IMR-90 (cell line): ENCODE data around the gene MTA3. TPM values are rescaled to one million over a fixed set of nuclear protein-coding genes. Genes with fewer than 3 reads are reported as not detected.
A peak's percentile ranks its signal among the peaks of the same experiment; 100 is the strongest.

Experiments used
- ATAC-seq: fragments of 200-7000 bp; cut with Tn5 transposase; 2 replicates; pipeline ENCODE4 v1.9.1; 2020; ENCODE audit warnings: low read depth, mild to moderate bottlenecking, moderate library complexity
- BruUV-seq: library from RNA; stranded (reverse); fragments of 400-500 nt; replicated peaks from 2 replicates; lab custom pipeline; 2021; lab: Mats Ljungman, UMichigan
- CTCF ChIA-PET: fragments of 300-600 bp; formaldehyde crosslinking; extraction: SDS; loops from one replicate; lab custom pipeline; 2021; ENCODE audit warnings: antibody characterized with exemption; lab: Yijun Ruan, JAX
- POLR2A ChIA-PET: fragments of 300-600 bp; sonication (Branson Sonifier 250); formaldehyde crosslinking; loops from one replicate; lab custom pipeline; 2022; ENCODE audit warnings: antibody characterized with exemption; ENCODE audit not compliant: unreplicated experiment; lab: Charles Lee
- DNase-seq: peaks from one replicate; pipeline ENCODE4 v3.0.0; 2013
- H2AFZ ChIP-seq: replicated peaks from 2 replicates; pipeline ENCODE3; 2013; ENCODE audit warnings: low read length, mild to moderate bottlenecking; ENCODE audit not compliant: poor library complexity
- H2AK5ac ChIP-seq: 2 replicates; pipeline ENCODE4 v1.6.1; 2013; ENCODE audit warnings: low read depth, low read length, inconsistent platforms
- H2AK9ac ChIP-seq: replicated peaks from 2 replicates; pipeline ENCODE3; 2013; ENCODE audit warnings: mild to moderate bottlenecking, low read depth, low read length, moderate library complexity; ENCODE audit not compliant: poor library complexity
- H2BK120ac ChIP-seq: 2 replicates; pipeline ENCODE4 v1.6.1; 2013; ENCODE audit warnings: low read depth, low read length, inconsistent platforms
- H2BK15ac ChIP-seq: 3 replicates; pipeline ENCODE4 v1.6.1; 2013; ENCODE audit warnings: low read depth, low read length, inconsistent platforms
- H2BK20ac ChIP-seq: 2 replicates; pipeline ENCODE4 v1.6.1; 2013; ENCODE audit warnings: low read depth, mild to moderate bottlenecking, inconsistent platforms, low read length, moderate library complexity
- H2BK5ac ChIP-seq: 2 replicates; pipeline ENCODE4 v1.6.1; 2013; ENCODE audit warnings: mild to moderate bottlenecking, low read depth, low read length, inconsistent platforms; ENCODE audit not compliant: poor library complexity, severe bottlenecking
- H3K14ac ChIP-seq: replicated peaks from 2 replicates; pipeline ENCODE4 v1.6.1; 2013; ENCODE audit warnings: low read depth, low read length, inconsistent platforms
- H3K18ac ChIP-seq: 2 replicates; pipeline ENCODE4 v1.6.1; 2013; ENCODE audit warnings: low read depth, low read length, control low read depth
- H3K23ac ChIP-seq: 2 replicates; pipeline ENCODE4 v1.6.1; 2013; ENCODE audit warnings: low read depth, low read length, inconsistent platforms
- H3K27ac ChIP-seq: 2 replicates; pipeline ENCODE4 v1.5.1; 2013; ENCODE audit warnings: mild to moderate bottlenecking, control low read depth, low read length; ENCODE audit not compliant: insufficient read depth
- H3K27me3 ChIP-seq: 2 replicates; pipeline ENCODE4 v1.6.1; 2013; ENCODE audit warnings: low read length; ENCODE audit not compliant: control insufficient read depth, insufficient read depth
- H3K36me3 ChIP-seq: 2 replicates; pipeline ENCODE4 v1.6.1; 2013; ENCODE audit warnings: low read length, mixed read lengths; ENCODE audit not compliant: control insufficient read depth, insufficient read depth
- H3K4ac ChIP-seq: 2 replicates; pipeline ENCODE4 v1.6.1; 2013; ENCODE audit warnings: low read depth, low read length, inconsistent platforms
- H3K4me1 ChIP-seq: 2 replicates; pipeline ENCODE4 v1.6.1; 2013; ENCODE audit warnings: low read length, mixed read lengths; ENCODE audit not compliant: control insufficient read depth, insufficient read depth
- H3K4me2 ChIP-seq: 2 replicates; pipeline ENCODE4 v1.6.1; 2013; ENCODE audit warnings: low read depth, mild to moderate bottlenecking, control low read depth, low read length, moderate library complexity
- H3K4me3 ChIP-seq: 2 replicates; pipeline ENCODE4 v1.5.1; 2013; ENCODE audit warnings: low read depth, mild to moderate bottlenecking, control low read depth, low read length, moderate library complexity; ENCODE audit not compliant: insufficient read depth
- H3K56ac ChIP-seq: 2 replicates; pipeline ENCODE4 v1.6.1; 2013; ENCODE audit warnings: low read length, inconsistent platforms; ENCODE audit not compliant: insufficient read depth; ENCODE audit errors: extremely low read depth
- H3K79me1 ChIP-seq, 2 experiments: 2 replicates each; pipeline ENCODE4 v1.6.1; 2013; ENCODE audit warnings: low read length in 2 of 2, inconsistent platforms in 1 of 2, low read depth in 1 of 2
- H3K9ac ChIP-seq: 2 replicates; pipeline ENCODE4 v1.6.1; 2013; ENCODE audit warnings: low read depth, low read length, control low read depth
- H3K9me1 ChIP-seq: 2 replicates; pipeline ENCODE4 v1.6.1; 2013; ENCODE audit warnings: low read length, inconsistent platforms; ENCODE audit not compliant: insufficient read depth
- H3K9me3 ChIP-seq: 2 replicates; pipeline ENCODE4 v1.6.1; 2013; ENCODE audit warnings: low read length; ENCODE audit not compliant: control insufficient read depth, insufficient read depth
- H4K20me1 ChIP-seq: 2 replicates; pipeline ENCODE4 v1.6.1; 2013; ENCODE audit warnings: low read length, inconsistent platforms; ENCODE audit not compliant: insufficient read depth
- H4K5ac ChIP-seq: 2 replicates; pipeline ENCODE4 v1.6.1; 2013; ENCODE audit warnings: mild to moderate bottlenecking, low read depth, low read length, control low read depth
- H4K8ac ChIP-seq, 2 experiments: 2 replicates each; pipeline ENCODE4 v1.6.1; 2013; ENCODE audit warnings: low read depth in 2 of 2, low read length in 2 of 2, control low read depth in 1 of 2, inconsistent platforms in 1 of 2
- H4K91ac ChIP-seq: 2 replicates; pipeline ENCODE4 v1.6.1; 2013; ENCODE audit warnings: low read depth, low read length, inconsistent platforms; ENCODE audit not compliant: insufficient read depth
- BHLHE40 ChIP-seq: fragments of 150-350 bp; IDR thresholded peaks from 2 replicates; pipeline ENCODE4 v1.6.1; 2016; ENCODE audit warnings: mild to moderate bottlenecking, low read depth, low read length
- CEBPB ChIP-seq: IDR thresholded peaks from 2 replicates; pipeline ENCODE4 v1.6.1; 2012; ENCODE audit warnings: low read depth, low read length, improper control_type of control experiment
- CHD1 ChIP-seq: IDR thresholded peaks from 2 replicates; pipeline ENCODE4 v1.6.1; 2012; ENCODE audit warnings: low read depth, low read length, improper control_type of control experiment
- CTCF ChIP-seq: conservative IDR thresholded peaks from 2 replicates; pipeline ENCODE4 v1.5.1; 2012; ENCODE audit warnings: mild to moderate bottlenecking, low read depth, low read length, improper control_type of control experiment
- ELK1 ChIP-seq: fragments of 150-350 bp; IDR thresholded peaks from 2 replicates; pipeline ENCODE4 v1.6.1; 2016; ENCODE audit warnings: low read depth, mild to moderate bottlenecking, low read length, moderate library complexity, borderline replicate concordance
- FOS ChIP-seq: fragments of 150-350 bp; IDR thresholded peaks from 2 replicates; pipeline ENCODE4 v1.6.1; 2016; ENCODE audit warnings: low read depth, low read length
- MAFK ChIP-seq: IDR thresholded peaks from 2 replicates; pipeline ENCODE4 v1.6.1; 2012; ENCODE audit warnings: low read depth, low read length, improper control_type of control experiment
- MAZ ChIP-seq: IDR thresholded peaks from 2 replicates; pipeline ENCODE4 v1.6.1; 2012; ENCODE audit warnings: low read depth, mild to moderate bottlenecking, low read length, improper control_type of control experiment, moderate library complexity, borderline replicate concordance
- MXI1 ChIP-seq: IDR thresholded peaks from 2 replicates; pipeline ENCODE4 v1.6.1; 2012; ENCODE audit warnings: low read depth, mild to moderate bottlenecking, low read length, moderate library complexity, borderline replicate concordance
- NFE2L2 ChIP-seq: fragments of 150-350 bp; IDR thresholded peaks from 2 replicates; pipeline ENCODE4 v1.6.1; 2016; ENCODE audit warnings: low read depth, mild to moderate bottlenecking, low read length
- POLR2A ChIP-seq: IDR thresholded peaks from 2 replicates; pipeline ENCODE4 v1.6.1; 2012; ENCODE audit warnings: mild to moderate bottlenecking, low read depth, low read length
- RAD21 ChIP-seq: IDR thresholded peaks from 2 replicates; pipeline ENCODE4 v1.6.1; 2012; ENCODE audit warnings: low read length, improper control_type of control experiment
- RCOR1 ChIP-seq: IDR thresholded peaks from 2 replicates; pipeline ENCODE4 v1.6.1; 2012; ENCODE audit warnings: mild to moderate bottlenecking, low read length, improper control_type of control experiment; ENCODE audit not compliant: insufficient replicate concordance
- RFX5 ChIP-seq: IDR thresholded peaks from 2 replicates; pipeline ENCODE4 v1.8.0; 2012; ENCODE audit warnings: low read depth, mild to moderate bottlenecking, low read length, moderate library complexity
- SMC3 ChIP-seq: fragments of 150-350 bp; IDR thresholded peaks from 2 replicates; pipeline ENCODE4 v1.6.1; 2016; ENCODE audit warnings: low read depth, mild to moderate bottlenecking, antibody characterized with exemption, low read length, moderate library complexity
- WGBS, 2 experiments: methylation state at CpG; one replicate each; pipeline versions ENCODE4 v1.1.5 to v1.1.7; 2013; ENCODE audit warnings: missing lambda C conversion rate in 2 of 2; ENCODE audit not compliant: insufficient read length in 1 of 2; ENCODE audit errors: extremely low coverage in 2 of 2; 5-methylcytosine and 5-hydroxymethylcytosine counted together
- dilution Hi-C: fragments of 300-500 bp; cut with HindIII; formaldehyde crosslinking; loops from one replicate; pipeline ENCODE4 v1.14.3; 2018; ENCODE audit warnings: low sequenced_read_pairs; ENCODE audit not compliant: unreplicated experiment
- in situ Hi-C: fragments of 300-500 bp; cut with MboI; formaldehyde crosslinking; loops from 3 replicates; pipeline ENCODE4 v1.14.3; 2019; ENCODE audit warnings: low sequenced_read_pairs, inconsistent platforms, mixed read lengths
- intact Hi-C: fragments of 100-400 bp; cut with micrococcal nuclease; formaldehyde crosslinking; loops from 2 replicates; pipeline ENCODE4 v1.10.0; 2022
- polyA plus RNA-seq, 3 experiments: library from polyadenylated mRNA; depleted of rRNA; stranded (reverse); fragments of >200 nt; gene quantifications; 2 replicates each; pipeline ENCODE4 v1.2.3, GENCODE V29; 2012; ENCODE audit warnings: low replicate concordance in 1 of 3
- total RNA-seq: library from RNA; depleted of rRNA; stranded (reverse); fragments of >200 nt; gene quantifications from 2 replicates; pipeline ENCODE4 v1.2.3, GENCODE V29; 2012
- TF ChIP-seq, protein P1 (sequence below): fragments of 150-350 bp; IDR thresholded peaks from 2 replicates; pipeline ENCODE4 v1.6.1; 2017; ENCODE audit warnings: mild to moderate bottlenecking, antibody characterized with exemption, low read length, low read depth

MTA3 gene
- total and polyA plus RNA-seq, 2 of the 4 experiments (the other 2 are of a cell fraction): 31.9 to 34.3 TPM

DNA sequence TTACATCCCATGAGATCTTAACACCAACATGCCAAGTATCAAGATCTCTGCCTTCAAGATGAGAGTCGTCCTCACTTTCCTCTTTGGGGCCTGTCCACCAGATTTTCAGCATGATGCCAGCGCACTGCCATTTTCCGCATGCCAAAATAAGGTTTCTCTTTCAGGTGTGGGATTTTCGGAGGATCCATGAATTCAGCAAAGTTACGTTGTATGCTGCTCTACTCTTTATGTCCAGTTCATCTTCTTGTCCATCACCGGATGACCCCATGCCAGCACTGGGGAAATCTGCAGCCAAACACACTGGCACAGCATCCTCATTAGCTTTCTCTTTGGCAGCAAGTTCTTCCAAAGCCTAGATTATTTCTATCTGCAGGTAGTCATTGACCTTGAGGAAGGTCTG lies 228.8 kb downstream of the MTA3 start:
- dilution Hi-C loops: no loop called here
- H3K4me1 ChIP-seq: peaks cover 13% of the 10 kb centered on the region
- DNase-seq (no peak), ATAC-seq (no peak)
- intact Hi-C loops: no loop called here
- H3K36me3 ChIP-seq: no peaks in the 10 kb centered on the region
- H2BK120ac ChIP-seq: peak overlapping the region; percentile 55; the same call in 1 of the 2 replicates
- H2AK9ac ChIP-seq: no peak overlapping the region
- H3K4ac ChIP-seq: no peak overlapping the region
- no peaks in the 10 kb centered on the region for H4K20me1 ChIP-seq
- H3K9me1 ChIP-seq: no peaks in the 10 kb centered on the region
- no peak overlapping the region for H3K56ac ChIP-seq
- in situ Hi-C loops: no loop called here
- peaks cover 11% of the 10 kb centered on the region for H3K9me3 ChIP-seq
- ChIA-PET POLR2A (no interaction called here), CTCF (interaction anchor here (1.6 kb wide), 1 partner anchor 13 kb away, joined by 6 read pairs; no protein-coding TSS in a partner anchor)
- H3K23ac ChIP-seq: no peak overlapping the region
- no peak overlapping the region for H3K14ac ChIP-seq
- H4K91ac ChIP-seq: no peak overlapping the region; the same call in 1 of the 2 replicates
- H3K9ac ChIP-seq: no peak overlapping the region
- H4K5ac ChIP-seq: no peak overlapping the region
- H2AK5ac ChIP-seq: peak overlapping the region; percentile 51; the same call in 1 of the 2 replicates
- no peak for TF ChIP-seq CHD1
- TF ChIP-seq RAD21: no peak
- no peak for TF ChIP-seq CEBPB
- TF ChIP-seq MXI1: no peak
- no peak for TF ChIP-seq POLR2A
- TF ChIP-seq RFX5: no peak
- TF ChIP-seq RCOR1: no peak
- TF ChIP-seq SMC3: no peak
- no peak for TF ChIP-seq BHLHE40
- TF ChIP-seq, protein P1, sequence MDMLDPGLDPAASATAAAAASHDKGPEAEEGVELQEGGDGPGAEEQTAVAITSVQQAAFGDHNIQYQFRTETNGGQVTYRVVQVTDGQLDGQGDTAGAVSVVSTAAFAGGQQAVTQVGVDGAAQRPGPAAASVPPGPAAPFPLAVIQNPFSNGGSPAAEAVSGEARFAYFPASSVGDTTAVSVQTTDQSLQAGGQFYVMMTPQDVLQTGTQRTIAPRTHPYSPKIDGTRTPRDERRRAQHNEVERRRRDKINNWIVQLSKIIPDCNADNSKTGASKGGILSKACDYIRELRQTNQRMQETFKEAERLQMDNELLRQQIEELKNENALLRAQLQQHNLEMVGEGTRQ: no peak
- no peak for TF ChIP-seq MAFK
- no peak for TF ChIP-seq ELK1
- TF ChIP-seq MAZ: no peak
- no peak for TF ChIP-seq NFE2L2
- TF ChIP-seq FOS: no peak
- TF ChIP-seq CTCF: no peak
- H3K4me3 ChIP-seq: no peak overlapping the region
- no TSS peak for BruUV-seq
- H2BK15ac ChIP-seq: no peak overlapping the region
- peaks cover 10% of the 10 kb centered on the region for H3K27me3 ChIP-seq
- peak overlapping the region; percentile 34; the same call in 1 of the 2 replicates for H3K18ac ChIP-seq
- H2BK20ac ChIP-seq: no peak overlapping the region; the same call in 1 of the 2 replicates
- no peak overlapping the region for H4K8ac ChIP-seq
- 85% methylated on average over 3 of the region's 6 CpGs; no CpG with 5 or more reads in 1 of the 2 experiments for WGBS, 2 experiments
- no peak overlapping the region for H2BK5ac ChIP-seq
- H3K27ac ChIP-seq: no peak overlapping the region
- H3K4me2 ChIP-seq: no peak overlapping the region
- no peak overlapping the region for H2AFZ ChIP-seq
- no peaks in the 10 kb centered on the region for H3K79me1 ChIP-seq
